ENCODE data around the gene DND1.
A peak's percentile ranks its signal among the peaks of the same experiment; 100 is the strongest.
"Not testable (repeated sequence)": the region's sequence is repeated elsewhere in the genome, so short reads cannot be mapped to it uniquely, and the experiment has no call there.

The DND1 gene

DNA sequence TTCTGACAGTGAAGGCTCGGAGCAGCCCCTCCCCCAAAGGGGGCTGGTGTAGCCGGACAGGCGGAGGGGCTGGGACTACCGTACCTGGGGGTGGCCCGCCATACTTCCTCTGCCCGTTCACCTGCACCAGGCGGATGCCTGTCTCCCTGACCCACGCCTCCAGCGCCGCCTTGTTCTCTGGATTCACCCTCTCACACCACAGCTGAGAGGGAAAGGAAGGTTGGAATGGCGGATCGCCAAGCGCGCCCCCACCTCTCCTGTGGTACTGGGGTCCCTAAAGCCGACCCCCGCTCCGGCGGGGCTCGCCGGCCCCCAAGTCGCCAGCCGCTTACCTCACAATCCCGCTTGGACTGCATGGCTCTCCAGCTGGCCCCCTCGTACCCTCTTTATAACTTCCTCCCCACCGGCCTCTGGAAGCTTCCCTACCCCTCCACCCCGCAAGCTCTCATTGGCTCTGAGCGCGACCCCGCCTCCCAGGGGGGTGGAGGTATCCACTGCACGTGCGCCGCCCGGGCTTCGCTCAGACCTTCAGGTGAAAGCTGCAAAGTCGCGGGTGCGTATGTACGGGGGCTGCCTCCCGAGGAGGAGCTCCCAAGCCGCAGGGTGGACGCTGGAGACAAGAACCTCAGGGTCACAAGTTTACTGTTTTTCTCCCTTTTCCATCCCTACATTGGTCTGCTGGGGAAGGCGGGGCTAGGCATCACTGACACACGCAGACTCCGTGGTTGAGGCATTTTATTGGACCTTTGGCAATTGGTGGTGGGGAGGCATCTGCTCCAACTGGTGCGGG is at the start of gene DND1:
Gene DND1, minus strand, starts transcription at position 390 of the 790 bp plus-strand sequence. Its CDS starts 34 bp downstream, at position 356.
- DNase-seq (ENCODE audit: low spot score) = no peak

DNA sequence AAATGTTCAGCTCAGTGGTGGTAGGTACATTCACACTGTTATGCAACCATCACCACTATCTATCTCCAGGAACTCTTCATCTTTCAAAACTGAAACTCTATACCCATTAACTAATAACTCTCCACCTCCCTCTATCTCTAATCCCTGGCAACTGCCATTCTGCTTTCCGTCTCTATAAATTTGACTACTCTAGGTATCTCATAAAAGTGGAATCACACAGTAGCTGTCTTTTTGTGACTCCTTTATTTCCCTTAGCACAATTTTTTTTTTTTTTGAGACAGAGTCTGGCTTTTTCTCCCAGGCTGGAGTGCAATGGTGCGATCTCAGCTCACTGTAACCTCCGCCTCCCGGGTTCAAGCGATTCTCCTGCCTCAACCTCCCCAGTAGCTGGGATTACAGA is 48.0 kb upstream of the DND1 start:
- not testable (repeated sequence) for DNase-seq (ENCODE audit: low spot score)

DNA sequence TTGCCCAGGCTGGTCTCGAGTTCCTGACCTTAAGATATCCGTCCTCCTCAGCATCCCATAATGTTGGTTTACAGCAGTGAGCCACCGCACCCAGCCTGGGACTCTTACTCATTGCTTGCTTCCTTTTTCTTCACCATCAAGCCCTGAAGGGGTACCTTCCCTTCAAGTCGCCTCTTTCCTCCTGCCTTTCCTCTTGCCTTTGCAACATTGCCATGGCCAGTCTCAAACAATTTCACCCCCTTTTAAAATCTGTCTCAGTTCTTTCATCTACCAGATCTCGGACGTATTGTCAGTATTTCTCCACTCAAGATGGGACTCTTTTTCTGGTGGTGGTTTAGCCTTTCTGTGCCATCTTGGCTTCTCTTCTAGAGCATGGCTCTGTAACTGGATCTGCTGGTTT is 47.4 kb upstream of the DND1 start:
- DNase-seq (ENCODE audit: low spot score) = not testable (repeated sequence)

DNA sequence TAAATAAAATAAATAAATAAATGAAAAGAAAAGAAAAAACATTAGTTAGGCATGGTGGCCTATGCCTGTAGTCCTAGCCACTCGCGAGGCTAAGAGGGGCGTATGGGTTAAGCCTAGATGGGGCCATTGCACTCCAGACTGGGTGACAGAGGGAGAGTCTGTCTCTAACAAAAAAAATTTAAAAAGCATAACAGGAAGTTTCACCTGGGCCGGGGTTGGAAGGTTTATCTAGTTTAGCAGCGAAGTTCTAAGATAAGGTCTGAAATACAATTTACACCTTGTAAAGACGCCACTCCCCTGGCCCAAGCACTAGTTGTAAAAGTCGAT is 44.9 kb upstream of the DND1 start:
- DNase-seq (ENCODE audit: low spot score) = no peak

DNA sequence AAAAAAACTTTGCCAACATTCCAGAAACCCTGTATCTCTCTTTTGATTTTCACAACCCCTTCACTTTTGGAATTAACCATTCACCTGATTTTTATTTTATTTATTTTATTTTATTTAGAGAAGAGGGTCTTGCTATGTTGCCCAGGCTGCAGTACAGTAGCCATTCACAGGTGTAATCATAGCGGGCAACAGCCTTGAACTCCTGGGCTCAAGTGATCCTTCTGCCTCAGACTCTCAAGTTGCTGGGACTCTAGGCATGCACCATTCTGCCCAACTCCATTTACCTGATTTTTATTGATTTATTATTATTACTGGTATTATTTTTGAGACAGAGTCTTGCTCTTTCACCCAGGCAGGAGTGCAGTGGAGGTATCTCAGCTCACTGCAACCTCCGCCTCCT is 42.9 kb upstream of the DND1 start:
- not testable (repeated sequence) for DNase-seq (ENCODE audit: low spot score)

DNA sequence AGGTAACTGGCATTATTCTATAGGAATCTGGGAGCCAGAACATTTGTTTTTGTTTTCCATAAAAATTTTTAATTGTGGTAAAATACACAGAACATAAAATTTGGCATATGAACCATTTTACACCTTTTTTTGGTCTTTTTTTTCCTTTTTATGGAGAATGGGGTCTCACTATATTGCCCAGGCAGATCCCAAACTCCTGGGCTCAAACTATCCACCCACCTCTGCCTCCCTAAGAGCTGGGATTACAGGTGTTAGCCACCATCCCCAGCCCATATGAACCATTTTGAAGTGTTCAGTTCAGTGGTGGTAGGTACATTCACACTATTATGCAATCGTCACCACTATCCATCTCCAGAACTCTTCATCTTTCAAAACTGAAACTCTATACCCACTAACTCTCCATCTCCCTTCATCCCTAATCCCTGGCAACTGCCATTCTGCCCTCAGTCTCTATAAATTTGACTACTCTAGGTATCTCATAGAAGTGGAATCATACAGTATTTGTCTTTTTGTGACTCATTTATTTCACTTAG is 40.3 kb upstream of the DND1 start:
- DNase-seq (ENCODE audit: low spot score) = no peak

DNA sequence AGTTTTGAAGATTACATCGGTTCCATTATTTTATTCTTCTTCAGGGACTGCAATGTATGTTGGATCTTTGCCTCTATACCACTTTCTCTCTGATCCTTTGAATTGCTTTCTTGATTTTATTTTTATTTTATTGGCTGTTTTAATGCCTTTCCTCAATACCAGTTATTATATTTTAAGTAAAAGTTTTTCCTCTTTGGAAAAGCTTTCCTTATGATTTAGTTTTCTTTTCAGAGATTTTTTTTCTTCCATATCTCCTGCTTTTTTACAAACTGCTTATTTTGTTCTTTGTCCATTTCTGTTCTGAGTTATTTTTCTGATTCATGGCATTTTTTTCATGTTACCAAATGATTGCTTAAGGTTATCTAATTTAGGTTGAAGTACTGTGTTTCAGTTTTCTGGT is 38.4 kb upstream of the DND1 start:
- DNase-seq (ENCODE audit: low spot score) = no peak

DNA sequence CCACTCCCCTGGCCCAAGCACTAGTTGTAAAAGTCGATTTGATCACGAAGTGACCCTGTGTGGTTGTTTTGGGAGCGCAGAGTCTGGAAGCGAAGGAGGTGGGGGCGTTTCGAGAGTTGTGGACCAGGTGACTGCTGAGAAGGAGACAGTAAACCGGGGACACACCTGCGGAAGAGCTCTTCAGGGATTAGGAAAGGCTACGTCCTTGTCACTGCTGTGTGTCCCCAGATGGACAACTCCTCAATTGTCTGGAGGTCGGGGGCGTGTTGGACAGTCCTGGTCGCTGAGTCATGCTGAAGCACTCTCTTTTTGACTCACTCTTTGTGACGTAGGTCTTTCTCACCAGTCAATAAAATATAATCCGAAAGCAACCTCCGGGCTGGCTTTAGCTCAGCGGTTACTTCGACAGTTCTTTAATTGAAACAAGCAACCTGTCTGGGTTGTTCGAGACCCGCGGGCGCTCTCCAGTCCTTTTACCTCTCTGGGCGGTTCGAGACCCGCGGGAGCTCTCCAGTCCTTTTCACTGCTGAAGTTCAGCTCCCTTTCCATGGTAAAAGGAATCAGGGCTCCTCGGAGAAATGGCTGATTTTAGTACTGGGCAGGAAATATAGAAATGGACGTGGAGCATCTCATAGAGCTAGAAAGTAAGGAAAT is 37.6 kb upstream of the DND1 start:
- DNase-seq (ENCODE audit: low spot score) = peak; percentile 66

DNA sequence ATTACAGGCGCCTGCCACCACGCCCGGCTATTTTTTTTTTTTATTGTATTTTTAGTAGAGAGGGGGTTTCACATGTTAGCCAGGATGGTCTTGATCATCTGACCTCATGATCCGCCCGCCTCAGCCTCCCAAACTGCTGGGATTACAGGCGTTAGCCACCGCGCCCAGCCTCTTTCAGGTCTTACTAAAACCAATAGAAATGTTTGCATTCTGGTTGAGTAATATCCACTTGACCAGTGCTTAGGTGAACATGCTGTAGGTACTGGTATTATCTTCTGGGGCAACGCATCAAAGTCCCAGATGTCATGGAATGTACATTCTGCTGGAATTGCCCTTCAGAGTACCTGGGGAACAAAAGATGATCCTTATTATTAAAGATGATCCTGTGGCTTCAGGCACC is 35.4 kb upstream of the DND1 start:
- DNase-seq (ENCODE audit: low spot score) = not testable (repeated sequence)

DNA sequence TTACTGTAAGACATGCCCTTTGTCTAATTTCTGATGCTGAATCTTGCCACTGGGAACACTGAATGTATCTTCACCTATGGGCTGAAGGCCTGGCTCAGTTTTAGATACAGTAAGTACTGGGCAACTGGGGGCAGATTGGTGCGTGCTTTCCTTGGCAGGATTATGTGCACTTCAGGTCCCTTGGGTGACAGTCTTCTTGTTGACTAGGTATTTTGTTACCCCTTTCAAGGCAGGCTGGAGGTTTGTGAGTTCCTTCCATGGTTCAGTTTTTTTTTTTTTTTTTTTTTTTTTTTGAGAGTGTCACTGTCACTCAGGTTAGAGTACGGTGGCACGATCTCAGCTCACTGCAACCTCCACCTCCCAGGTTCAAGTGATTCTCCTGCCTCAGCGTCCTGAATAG is 34.4 kb upstream of the DND1 start:
- no peak for DNase-seq (ENCODE audit: low spot score)

DNA sequence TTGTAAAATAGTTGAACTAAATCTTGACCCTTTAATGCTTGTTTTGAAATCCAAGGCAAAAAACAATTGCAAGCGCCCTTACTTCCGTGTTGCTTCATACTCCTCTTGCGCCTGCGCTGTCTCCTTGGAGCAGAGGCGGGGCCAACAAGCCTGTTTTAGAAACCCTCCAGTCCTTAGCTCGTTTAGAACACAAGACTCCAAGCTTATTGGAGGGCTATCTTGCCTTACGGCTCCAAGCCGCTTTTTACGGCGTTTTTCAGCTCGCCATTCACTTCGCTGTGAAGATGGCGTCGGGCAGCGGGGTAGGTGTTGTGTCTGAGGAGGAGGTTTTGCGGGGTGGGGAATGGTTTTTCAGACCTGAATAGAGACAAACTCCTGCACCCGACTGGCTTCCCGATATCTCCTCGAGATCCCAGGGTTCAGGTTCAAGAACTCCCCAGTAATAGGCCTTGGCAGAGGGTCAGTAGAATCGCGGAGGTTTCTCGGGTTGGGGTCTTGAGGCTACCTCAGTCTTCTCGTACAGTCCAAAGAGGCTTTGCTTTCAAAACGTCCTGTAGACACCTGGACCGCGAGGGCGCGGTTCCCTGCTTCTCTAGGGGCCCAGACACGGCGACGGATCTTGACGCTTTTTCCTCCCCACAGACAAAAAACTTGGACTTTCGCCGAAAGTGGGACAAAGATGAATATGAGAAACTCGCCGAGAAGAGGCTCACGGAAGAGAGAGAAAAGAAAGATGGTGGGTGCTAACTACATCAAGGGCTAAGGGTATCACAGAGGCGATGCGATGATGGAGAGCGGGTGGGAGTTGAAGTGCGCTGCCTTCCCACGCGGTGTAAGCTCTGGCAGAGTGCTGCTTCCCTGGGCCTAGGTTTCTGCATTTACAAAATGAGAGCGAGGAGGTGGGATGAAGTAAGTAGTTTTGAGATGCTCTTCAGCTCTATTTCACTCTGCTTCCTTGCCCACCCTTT is 27.1 kb upstream of the DND1 start, which contains the start of gene ZMAT2:
Gene ZMAT2, plus strand, starts transcription at position 271 of the 968 bp plus-strand sequence. Its CDS starts 14 bp downstream, at position 285.
- peak; percentile 90 for DNase-seq (ENCODE audit: low spot score)

DNA sequence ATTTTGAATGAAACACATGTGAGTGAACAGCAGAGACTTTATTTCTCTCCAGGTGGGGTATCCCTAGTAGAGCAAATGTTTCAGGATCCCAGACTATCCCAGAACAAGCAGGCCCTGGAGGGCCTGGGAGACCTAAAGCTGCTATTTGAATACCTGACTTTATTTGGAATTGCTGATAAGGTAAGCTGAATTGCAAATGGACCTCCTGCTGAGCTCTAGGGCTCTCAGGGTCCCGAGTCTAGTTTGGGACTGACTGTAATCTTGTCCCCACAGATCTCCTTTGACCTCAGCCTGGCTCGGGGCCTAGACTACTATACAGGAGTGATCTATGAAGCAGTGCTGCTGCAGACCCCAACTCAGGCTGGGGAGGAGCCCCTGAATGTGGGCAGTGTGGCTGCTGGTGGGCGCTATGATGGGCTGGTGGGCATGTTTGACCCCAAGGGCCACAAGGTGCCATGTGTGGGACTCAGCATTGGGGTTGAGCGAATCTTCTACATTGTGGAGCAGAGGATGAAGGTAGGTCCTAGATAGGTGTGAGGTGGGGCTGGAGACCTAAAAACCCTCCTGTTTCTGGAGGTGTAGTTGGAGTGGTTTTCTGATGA is 23.6 kb upstream of the DND1 start:
- DNase-seq (ENCODE audit: low spot score) = no peak

DNA sequence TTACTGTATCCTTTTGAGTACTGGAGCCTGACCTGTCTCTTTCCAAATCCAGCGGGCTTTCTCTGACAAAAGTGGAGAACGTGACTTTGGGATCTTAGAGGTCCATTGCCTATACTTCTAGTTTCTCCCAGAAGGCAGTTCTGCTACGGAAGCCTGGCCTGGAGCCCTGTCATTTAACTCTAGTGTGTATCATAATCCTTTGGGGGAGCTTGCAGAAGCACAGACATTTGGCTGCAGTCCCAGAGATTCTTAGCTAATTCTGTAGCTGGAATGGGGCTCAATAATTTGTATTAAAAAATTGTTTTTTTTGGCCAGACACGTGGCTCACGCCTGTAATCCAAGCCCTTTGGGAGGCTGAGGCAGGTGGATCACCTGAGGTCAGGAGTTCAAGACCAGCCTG is 20.9 kb upstream of the DND1 start:
- peak; percentile 70 for DNase-seq (ENCODE audit: low spot score)

DNA sequence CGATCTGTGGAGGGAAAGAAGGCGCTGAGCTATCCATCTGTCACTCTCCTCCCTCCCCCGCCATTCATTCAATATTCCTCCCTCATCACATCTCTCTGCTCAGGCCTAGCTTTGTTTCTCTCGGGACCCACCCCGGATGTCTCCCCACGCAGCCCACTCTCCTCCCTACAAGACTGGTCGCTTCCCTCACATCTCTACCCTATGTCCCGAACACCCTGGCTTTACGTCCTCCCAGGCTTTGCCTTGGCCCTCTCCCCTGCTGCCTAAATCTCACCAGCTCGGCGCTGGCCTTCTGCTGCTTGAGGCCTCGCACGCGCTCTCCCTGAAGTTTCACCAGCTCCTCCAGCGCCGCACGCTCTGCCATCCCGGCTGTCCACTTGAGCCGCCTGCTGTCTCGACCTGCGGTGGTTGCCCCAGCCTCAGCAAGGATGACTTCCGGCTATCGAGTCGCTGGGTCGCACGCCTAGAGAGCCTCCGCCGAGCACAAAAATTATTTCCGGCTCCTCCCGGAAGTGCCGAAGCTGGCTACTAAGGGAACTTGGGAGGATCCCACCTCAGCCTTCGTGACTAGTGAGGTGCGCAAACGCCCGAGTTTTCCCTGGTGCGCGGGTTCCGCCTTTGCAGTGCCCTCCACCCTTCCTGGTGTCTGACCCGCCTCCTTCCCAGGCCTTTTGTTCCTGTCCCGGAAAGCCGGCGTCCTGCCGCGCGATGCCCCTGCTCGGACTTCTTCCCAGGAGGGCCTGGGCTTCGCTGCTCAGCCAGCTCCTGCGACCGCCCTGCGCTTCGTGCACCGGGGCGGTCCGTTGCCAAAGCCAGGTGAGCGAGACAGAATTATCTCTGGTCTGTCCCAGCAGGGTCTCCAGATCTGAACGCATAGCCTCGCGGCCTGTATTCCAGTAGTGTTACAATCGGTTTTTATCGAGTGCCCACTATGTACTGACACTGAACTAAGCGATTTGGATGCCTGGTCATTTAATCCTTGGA is 17.9 kb upstream of the DND1 start, which contains the start of the genes HARS1 and HARS2:
Gene HARS1, minus strand, starts transcription at position 430 of the 984 bp plus-strand sequence. Its CDS starts 66 bp downstream, at position 364.
Gene HARS2, plus strand, starts transcription at position 515 of the 984 bp plus-strand sequence. Its CDS starts 194 bp downstream, at position 709.
- peak; percentile 92 for DNase-seq (ENCODE audit: low spot score)

DNA sequence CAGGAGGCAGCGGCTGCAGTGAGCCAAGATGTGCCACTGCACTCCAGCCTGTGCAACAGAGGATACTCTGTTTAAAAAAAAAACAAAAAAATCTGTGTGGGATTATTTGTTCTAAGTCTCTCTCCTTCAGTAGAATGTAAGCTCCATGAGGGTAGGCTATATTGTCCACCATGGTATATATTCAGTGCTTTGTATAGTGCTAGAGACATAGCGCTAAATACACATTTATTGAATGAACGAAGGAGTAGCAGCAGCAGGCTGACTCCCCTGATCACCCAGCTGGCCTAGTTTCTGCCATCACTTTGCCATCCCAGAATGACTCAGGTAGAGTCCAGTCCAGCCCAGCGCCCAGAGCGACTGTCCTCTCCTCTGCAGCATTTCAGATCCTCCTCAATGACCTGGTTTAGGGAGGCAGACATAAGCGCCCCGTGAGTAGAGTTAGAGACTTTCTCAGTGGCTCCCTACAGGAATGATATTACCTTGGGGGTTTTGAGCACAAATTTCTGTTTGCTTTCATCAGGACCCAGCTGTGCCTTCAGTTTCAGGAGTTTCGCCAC is 17.1 kb upstream of the DND1 start:
- DNase-seq (ENCODE audit: low spot score) = no peak

DNA sequence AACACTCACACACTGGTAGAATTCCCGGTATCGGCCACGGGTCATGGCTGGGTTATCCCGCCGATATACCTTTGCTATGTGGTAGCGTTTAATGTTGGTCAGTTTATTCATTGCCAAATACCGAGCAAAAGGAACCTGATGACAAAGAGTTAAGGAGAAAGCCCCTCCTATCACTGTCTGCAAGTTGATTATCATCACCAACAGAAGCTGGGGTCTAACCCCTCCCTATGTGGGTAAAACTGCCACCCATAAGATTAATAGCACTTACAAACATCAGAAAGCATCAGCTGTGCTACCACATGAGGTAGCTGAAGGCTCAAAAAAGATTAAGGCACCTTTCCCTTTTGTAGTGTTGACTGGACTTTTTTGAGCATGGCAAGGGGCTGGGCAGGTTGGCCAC is 5.6 kb upstream of the DND1 start:
- DNase-seq (ENCODE audit: low spot score) = no peak

DNA sequence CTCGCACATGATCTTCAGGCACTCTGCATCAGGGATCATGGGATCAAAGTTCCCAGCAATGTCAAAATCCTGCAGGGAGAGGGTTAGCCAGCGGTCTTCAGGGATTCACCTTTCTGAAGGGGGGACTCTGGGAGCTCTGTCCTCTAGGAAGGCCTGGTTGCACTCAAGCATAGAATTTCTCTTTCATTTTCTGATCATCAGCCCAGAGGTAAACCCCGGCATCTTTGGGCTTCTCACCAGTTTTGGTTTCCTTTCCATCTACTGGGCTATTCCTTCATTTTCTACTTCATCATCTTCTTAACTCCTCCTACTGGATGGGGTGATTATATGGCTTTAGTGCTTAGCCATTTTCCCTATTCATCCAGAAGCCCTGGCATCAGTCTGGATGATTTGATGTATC is 4.6 kb upstream of the DND1 start:
- no peak for DNase-seq (ENCODE audit: low spot score)

DNA sequence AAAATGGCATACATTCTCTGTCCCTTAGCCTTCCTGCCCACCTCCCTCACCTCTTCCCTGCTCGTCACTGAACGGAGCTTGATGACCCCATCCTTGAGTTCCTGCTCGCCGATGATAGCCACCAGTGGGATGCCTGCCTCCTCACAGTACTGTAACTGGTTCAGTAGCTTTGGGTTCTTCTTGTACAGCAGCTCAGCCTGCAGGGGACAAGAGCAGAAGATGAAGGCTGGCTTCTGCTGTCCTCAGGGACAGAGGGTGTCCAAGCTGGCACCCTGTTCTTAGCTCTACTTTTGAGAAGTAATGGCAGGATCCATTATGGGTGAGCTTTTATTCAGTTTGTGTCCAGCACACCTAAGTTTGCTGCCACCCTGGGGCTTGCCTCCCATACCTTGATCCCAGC is 1.3 kb upstream of the DND1 start:
- no peak for DNase-seq (ENCODE audit: low spot score)

DNA sequence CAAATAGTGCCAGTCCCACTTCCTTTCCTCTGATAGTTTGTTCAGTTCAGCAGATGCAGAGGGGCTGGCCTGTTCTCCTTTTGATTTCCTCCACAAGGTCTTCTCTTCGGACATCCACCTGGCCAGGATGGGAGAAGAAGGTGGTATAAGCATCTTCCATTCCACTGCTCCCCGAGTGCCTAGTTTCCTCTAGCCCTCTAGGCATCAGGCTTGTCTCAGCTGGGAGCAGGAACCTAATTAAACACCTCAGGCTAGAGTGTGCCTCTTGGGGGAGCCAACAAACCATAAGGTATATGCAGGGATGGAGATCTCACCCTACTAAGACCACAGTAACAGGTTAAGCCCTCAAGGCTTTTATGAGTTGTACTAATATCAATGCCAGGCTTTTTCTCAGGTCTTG is 835 bp upstream of the DND1 start:
- no peak for DNase-seq (ENCODE audit: low spot score)

All from D341Med (cell line).